Right lobe of liver (tissue), 6 donors: ENCODE results near the gene CDHR3. TPM values are rescaled to one million over a fixed set of nuclear protein-coding genes. Genes with fewer than 3 reads are reported as not detected.

Source experiments
- ATAC-seq, 4 donors: fragments of 200-7000 bp; cut with Tn5 transposase; one replicate each; pipeline ENCODE4 v1.9.1; 2020; ENCODE audit warnings: mild to moderate bottlenecking in 4 of 4, moderate library complexity in 4 of 4
- DNase-seq, 3 donors: peaks; one replicate each; pipeline ENCODE4 v3.0.0-alpha.2; 2020
- H3K27ac ChIP-seq, 3 donors: fragments of 200-600 bp; one replicate each; pipeline ENCODE4 v1.8.0; 2022
- H3K27me3 ChIP-seq, 2 donors: fragments of 200-600 bp; one replicate each; pipeline ENCODE4 v1.8.0; 2022
- H3K36me3 ChIP-seq, 4 donors: fragments of 200-600 bp; sonication (generic) in 1 of 4; one replicate each; pipeline versions ENCODE4 v1.5.1 to v1.8.0; 2017 to 2022; ENCODE audit warnings: control low read depth in 1 of 4
- H3K4me1 ChIP-seq, 4 donors: fragments of 200-600 bp; sonication (generic) in 1 of 4; one replicate each; pipeline versions ENCODE4 v1.5.1 to v1.8.0; 2017 to 2022; ENCODE audit warnings: control low read depth in 1 of 4
- H3K4me3 ChIP-seq, 3 donors: fragments of 200-600 bp; one replicate each; pipeline ENCODE4 v1.8.0; 2022
- H3K9me3 ChIP-seq, 4 donors: fragments of 200-600 bp; sonication (generic) in 1 of 4; one replicate each; pipeline versions ENCODE4 v1.5.1 to v1.8.0; 2017 to 2022; ENCODE audit warnings: control low read depth in 1 of 4
- POLR2A ChIP-seq: fragments of 450-650 bp; IDR thresholded peaks from one replicate; pipeline ENCODE4 v1.6.1; 2017; ENCODE audit warnings: antibody characterized with exemption, mild to moderate bottlenecking
- WGBS: methylation state at CpG from one replicate; pipeline ENCODE4 v1.1.6; 2018; ENCODE audit warnings: low coverage, low lambda C conversion rate; ENCODE audit not compliant: insufficient coverage; ENCODE audit errors: missing lambda C conversion rate; 5-methylcytosine and 5-hydroxymethylcytosine counted together
- intact Hi-C, 2 donors: fragments of 100-400 bp; cut with DNase I; formaldehyde crosslinking; loops; one replicate each; pipeline versions ENCODE4 v1.11.2 to v1.14.1; 2022
- total RNA-seq, 6 experiments: library from RNA; depleted of rRNA in 2 of 6; stranded (reverse); fragments of >200 nt in 2 of 6; fragmentation: NEBNext Ultra II Directional in 3 of 6; extraction: Animal tissue kit (Norgen Biotek cat#: 25700) in 3 of 6; gene quantifications; one replicate each; pipeline versions ENCODE4 v1.1.0 to v1.2.4, GENCODE V29; 2016 to 2023
- TF ChIP-seq, protein P1 (sequence below), 4 donors: fragments of 200-600 bp in 3 of 4; fragments of 450-650 bp in 1 of 4; IDR thresholded peaks; one replicate each; pipeline versions ENCODE4 v1.5.1 to v1.8.0; 2016 to 2022; ENCODE audit warnings: antibody characterized with exemption in 4 of 4, mild to moderate bottlenecking in 2 of 4
- donor health status: DM: no; HTN: yes; CAD: no.
- donor health status: DM: no; HTN: no; CAD: no.
- donor health status: DM: no; HTN: no; CAD: no.
- donor health status: DM: no; HTN: yes; CAD: no.
- donor health status: DM: no; HTN: yes; CAD: no.

Gene CDHR3
- total RNA-seq, 6 experiments from 2014 or later = 3.6 to 8.6 (median 4.5) TPM

DNA sequence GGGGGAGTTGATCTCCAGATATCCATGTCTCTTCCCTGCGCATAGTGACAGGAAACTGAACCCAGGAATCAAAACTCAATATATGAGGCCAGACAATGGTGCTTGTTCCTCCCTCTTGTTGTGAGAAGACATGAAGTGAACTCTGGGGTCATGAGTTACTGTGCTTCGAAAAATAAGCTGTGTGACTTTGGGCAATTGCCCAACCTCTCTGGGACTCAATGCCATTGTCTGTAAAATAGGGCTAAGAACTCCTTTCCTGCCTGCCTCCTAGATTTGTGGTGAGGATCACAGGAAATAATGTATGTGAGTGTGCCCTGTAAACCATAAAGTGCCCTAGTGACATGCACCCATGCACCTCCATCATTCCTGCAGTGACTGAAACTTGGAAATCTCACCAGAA, 100.6 kb downstream of the CDHR3 start:
- Histone ChIP-seq H3K9me3 (no peaks in the 10 kb centered on the region), H3K4me1 (peaks cover 0 to 10% (median 5%) of the 10 kb centered on the region in 4 donors), H3K27ac (no peak overlapping the region), H3K4me3 (no peak overlapping the region), H3K27me3 (no peaks in the 10 kb centered on the region), H3K36me3 (no peaks in the 10 kb centered on the region)
- intact Hi-C loops = no loop called here
- 95% methylated on average over 2 of the region's 2 CpGs for WGBS
- TF ChIP-seq, protein P1, sequence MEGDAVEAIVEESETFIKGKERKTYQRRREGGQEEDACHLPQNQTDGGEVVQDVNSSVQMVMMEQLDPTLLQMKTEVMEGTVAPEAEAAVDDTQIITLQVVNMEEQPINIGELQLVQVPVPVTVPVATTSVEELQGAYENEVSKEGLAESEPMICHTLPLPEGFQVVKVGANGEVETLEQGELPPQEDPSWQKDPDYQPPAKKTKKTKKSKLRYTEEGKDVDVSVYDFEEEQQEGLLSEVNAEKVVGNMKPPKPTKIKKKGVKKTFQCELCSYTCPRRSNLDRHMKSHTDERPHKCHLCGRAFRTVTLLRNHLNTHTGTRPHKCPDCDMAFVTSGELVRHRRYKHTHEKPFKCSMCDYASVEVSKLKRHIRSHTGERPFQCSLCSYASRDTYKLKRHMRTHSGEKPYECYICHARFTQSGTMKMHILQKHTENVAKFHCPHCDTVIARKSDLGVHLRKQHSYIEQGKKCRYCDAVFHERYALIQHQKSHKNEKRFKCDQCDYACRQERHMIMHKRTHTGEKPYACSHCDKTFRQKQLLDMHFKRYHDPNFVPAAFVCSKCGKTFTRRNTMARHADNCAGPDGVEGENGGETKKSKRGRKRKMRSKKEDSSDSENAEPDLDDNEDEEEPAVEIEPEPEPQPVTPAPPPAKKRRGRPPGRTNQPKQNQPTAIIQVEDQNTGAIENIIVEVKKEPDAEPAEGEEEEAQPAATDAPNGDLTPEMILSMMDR (IDR thresholded peaks at IDR 0.05) = no peak
- TF ChIP-seq POLR2A = no peak
- ATAC-seq = no peak
- no peak for DNase-seq

DNA sequence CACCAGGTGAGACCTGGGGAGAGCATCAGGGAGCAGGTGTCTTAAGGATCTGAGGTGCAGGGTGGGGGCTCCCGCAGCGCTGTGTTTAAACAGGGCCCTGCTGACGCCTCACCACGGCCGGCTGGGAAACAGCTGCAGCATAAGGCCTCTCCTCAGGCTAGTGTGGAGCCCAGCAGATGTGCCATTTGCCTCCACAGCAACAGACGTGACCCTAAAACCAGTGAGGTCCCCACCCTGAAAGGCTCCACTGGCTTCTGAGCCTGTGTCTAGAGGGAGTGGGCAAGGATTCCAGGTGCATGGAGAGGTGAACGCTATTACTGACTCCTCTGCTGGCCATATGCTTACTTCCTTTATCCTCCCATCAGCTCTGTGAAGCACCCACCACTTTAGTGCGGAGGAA, 101.3 kb downstream of the CDHR3 start:
- H3K9me3 ChIP-seq = no peaks in the 10 kb centered on the region
- peaks cover 0 to 10% (median 5%) of the 10 kb centered on the region in 4 donors for H3K4me1 ChIP-seq
- peak overlapping the region; percentile 81 to 93 (median 86) for H3K27ac ChIP-seq
- no peak for DNase-seq
- intact Hi-C loops = no loop called here
- H3K27me3 ChIP-seq = no peaks in the 10 kb centered on the region
- no peak for TF ChIP-seq POLR2A
- TF ChIP-seq, protein P1 (IDR thresholded peaks at IDR 0.05) = no peak
- ATAC-seq = no peak
- no peak overlapping the region for H3K4me3 ChIP-seq
- WGBS = 100% methylated on average over 2 of the region's 8 CpGs
- no peaks in the 10 kb centered on the region for H3K36me3 ChIP-seq

DNA sequence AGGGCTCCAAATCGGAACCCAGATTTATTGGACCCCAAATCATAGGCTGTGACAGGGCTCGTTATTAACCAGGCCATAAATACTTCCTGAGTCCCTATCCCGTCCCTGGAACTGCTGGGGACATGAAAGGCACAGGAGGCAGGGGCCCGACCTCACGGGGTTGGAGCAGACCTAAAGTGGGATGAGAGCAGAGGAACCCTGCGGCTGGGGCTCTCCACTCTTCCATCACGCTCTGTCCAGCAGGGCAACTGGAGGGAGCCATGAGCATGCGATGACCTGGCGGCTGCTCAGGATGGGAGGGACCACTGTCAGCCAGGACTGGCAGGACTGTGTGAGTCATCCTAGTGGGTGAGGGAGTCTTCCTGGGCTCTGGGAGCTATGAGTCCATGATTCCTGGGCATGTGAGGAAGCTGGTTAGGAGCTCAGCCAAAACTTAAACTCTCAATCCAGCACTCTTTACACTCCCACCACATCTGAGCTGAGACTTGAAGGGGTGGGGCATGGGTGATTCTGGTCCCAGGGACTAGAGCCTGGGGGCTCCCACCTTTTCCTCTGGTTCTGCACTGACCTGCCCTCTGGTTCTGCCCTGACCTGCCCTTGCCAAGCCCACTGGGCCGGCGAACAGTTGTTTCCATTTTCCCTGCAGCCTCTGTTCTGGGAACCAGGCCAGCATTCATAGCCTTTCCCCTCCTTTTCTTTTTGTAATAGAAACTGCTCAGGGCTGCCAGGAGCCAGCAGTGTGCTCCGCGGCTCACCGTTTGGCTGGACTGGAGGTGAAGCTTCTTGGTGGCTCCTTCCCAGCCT, 101.9 kb downstream of the CDHR3 start:
- TF ChIP-seq POLR2A = peak; percentile 48
- TF ChIP-seq, protein P1 (IDR thresholded peaks at IDR 0.05) = no peak
- DNase-seq (peak; percentile 88 to 91 (median 91)), ATAC-seq (peak; percentile 83 to 89 (median 86))
- H3K27ac ChIP-seq = peak overlapping the region; percentile 81 to 93 (median 86)
- no peaks in the 10 kb centered on the region for H3K36me3 ChIP-seq
- no peaks in the 10 kb centered on the region for H3K9me3 ChIP-seq
- peaks cover 0 to 12% (median 5%) of the 10 kb centered on the region in 4 donors for H3K4me1 ChIP-seq
- H3K4me3 ChIP-seq = peak overlapping the region; percentile 21 to 46 (median 36)
- intact Hi-C loops = no loop called here
- WGBS = 29% methylated on average over 12 of the region's 14 CpGs
- H3K27me3 ChIP-seq = no peaks in the 10 kb centered on the region

DNA sequence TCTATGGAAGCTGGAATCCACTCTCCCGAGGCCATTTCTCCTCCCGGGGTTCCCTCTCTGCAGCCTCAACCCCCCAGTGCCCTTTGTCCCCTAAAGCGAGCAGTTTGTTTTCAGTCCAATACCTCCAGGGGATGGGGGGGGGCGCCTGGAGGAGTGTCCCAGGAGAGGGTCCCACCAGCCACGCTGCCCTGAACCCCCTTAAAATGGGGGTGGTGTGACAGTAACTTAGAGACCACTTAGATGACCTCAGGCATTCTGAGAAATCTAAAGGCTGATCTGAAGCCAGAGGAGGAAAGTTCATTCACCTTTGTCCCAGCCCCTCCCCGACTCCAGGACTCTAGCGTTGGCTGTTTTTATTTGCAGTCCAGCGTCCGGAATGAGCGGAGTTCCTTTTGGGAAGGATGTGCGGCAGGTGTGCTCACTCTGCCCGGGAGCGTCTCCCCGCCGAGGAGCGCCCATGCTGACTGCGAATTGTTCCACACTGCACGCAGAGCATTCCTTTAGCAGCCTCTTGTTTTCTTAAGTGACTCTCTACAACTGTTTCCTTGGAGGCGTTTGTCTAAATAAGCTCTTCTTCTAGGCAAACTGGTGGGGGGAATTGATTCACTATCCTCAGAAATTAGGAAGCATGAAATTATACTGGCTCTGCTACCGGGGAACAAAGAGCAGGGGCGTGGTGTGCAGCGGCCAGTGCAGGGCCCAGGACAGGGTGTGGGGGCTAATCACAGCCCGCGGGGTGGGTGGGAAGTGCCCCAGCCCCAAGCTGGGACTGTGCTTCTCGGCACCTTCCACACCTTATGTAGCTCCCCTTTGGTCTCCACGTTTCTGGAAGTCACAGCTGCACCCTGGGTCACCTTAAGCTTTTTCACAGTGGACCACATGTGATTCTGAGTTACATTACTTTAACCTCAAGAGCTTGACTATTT, 102.8 kb downstream of the CDHR3 start:
- H3K27ac ChIP-seq = peak overlapping the region; percentile 81 to 93 (median 86)
- ATAC-seq (peak; percentile 66 to 76 (median 74)), DNase-seq (peak; percentile 66 to 81 (median 79))
- peak overlapping the region; percentile 21 to 46 (median 36) for H3K4me3 ChIP-seq
- H3K36me3 ChIP-seq = no peaks in the 10 kb centered on the region
- TF ChIP-seq, protein P1 (IDR thresholded peaks at IDR 0.05) = no peak
- no peak for TF ChIP-seq POLR2A
- no peaks in the 10 kb centered on the region for H3K9me3 ChIP-seq
- peaks cover 0 to 16% (median 8%) of the 10 kb centered on the region in 4 donors for H3K4me1 ChIP-seq
- intact Hi-C loops = no loop called here
- H3K27me3 ChIP-seq = no peaks in the 10 kb centered on the region
- WGBS = 24% methylated on average over 21 of the region's 26 CpGs
